Stimulated activated CD4-positive, alpha-beta T cell treated with anti-CD3 and anti-CD28 coated beads, Interleukin-1b, Interleukin-23, amount 100 ng/mL, for 1 hour (primary cell): ENCODE measurements around the gene PRPF6.

Experiments used
- DNase-seq, 2 donors: peaks; one replicate each; pipeline ENCODE4 v3.0.0-alpha.2; 2020; ENCODE audit warnings: low read depth in 2 of 2

The PRPF6 gene

DNA sequence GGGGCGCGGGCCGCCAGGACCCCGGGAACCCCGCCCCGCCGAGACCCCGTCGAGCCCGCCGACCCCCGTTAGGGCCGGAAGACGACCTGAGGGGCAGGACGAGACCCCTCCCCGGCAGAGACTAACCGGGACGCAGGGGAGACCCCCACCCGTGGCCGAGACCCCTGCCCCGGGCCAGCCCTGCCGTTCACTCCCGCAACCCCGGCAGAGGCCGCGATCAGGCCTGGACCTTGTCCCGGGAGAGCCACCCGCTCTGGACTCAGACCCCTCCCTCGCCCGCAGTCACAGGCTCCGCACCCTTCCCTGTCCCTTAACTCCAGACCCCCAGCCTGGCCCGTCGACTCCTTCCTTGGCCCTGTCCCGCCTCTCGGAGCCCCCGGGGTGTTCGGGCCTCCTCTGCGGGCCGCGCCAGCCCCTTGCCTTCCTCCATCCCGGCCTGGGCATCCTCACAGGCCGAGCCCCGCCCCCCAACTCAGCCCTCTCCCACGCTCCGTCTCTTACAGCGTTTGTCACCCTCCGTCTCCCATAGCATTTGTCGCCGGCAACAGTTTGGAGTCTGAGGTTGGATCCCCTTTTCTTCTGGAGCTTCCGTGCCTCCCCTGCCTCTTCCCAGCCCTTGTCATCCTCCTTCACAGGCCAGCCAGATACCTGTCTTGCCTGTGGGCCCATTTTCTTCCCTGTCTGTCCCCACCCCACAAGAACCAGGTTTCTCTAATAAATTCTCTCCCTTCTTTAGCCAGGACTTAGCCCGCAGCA lies 82.6 kb downstream of the PRPF6 start:
- DNase-seq: no peak

DNA sequence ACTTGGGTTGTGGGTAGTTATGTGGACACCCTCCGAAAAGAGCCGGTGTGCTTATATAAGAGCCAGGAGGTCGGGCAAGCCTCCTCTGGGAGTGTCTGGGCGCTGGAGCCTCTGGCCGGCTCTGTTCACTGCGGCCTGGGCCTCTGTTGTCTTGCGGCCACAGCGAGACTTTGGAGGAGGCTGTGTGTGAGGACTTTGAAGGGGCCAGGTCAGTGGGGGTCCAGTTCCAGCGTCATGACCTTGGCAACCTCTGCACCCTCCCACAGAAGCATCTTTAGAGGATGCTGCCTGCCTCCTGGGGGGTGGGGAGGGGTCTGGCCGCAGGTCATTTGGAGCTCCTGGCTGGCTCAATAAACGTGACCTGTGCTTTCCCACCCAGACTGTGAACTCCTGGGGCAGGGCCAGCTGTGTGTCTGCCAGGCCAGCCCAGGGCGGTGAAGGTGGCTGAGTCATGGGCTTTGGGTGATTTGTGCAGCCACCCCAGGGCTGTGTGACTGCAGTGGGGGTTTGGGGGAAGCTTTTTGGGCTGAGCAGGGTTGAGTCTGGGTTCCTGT lies 83.3 kb downstream of the PRPF6 start:
- no peak for DNase-seq

DNA sequence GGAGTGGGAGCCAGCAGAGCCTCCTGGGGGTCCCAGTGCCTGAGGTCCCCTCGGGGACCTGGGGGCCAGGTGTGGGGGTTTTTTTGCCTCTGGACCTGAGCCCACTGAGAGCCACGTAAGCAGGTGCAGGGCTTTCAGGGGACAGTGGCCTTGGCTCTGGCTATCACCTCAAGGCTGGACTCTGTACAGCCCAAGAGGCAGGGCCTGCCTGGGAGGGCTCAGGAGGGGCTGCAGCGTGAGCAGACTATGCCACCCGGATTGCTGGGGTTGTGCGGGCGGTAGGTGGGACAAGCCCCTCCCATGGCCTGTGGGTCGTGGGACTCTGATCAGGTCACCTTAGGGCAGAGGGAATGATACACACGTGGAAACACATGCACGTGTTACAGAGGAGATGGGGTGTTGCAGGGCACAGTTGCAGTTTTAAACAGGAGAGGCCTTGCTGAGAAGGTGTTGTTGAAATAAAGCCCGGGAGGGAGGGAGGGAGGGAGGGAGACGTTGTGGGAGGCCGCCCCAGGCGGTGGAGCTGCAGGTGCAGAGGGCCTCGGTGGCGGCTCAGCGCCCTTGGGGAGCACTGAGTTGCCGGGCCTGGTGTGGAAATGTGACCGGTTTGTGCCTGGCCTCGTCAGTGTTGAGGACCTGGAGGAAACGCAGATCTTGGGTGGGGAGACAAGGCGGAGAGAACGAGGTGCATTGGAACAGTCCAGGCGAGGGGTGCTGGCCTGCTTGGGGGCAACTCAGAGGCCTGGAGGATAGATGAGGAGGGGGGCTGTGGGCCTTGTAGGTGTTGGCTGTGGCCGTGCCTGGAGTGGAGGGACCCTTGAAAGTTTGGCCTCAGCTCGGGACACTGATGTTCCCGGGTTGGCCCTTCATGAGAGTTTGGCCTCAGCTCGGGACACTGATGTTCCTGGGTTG lies 84.4 kb downstream of the PRPF6 start:
- no peak for DNase-seq

DNA sequence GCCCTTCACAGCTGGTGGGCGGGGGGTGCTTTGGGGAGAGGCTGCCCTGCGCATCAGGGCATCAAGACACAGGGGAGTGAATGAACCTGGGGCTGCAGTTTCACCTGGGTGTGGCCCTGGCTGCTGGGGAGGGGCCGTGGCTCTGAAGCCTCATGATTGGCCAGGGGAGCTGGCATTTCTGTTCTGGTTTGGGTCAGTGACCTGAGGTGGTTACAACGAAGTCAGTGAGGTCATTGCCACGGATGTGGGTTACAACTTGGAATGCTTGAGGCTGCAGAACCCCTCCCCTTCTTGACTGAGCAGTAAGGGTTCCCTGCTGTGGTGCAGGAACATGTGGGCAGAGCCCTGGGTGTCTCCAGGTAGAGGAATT lies 85.0 kb downstream of the PRPF6 start:
- DNase-seq: no peak

DNA sequence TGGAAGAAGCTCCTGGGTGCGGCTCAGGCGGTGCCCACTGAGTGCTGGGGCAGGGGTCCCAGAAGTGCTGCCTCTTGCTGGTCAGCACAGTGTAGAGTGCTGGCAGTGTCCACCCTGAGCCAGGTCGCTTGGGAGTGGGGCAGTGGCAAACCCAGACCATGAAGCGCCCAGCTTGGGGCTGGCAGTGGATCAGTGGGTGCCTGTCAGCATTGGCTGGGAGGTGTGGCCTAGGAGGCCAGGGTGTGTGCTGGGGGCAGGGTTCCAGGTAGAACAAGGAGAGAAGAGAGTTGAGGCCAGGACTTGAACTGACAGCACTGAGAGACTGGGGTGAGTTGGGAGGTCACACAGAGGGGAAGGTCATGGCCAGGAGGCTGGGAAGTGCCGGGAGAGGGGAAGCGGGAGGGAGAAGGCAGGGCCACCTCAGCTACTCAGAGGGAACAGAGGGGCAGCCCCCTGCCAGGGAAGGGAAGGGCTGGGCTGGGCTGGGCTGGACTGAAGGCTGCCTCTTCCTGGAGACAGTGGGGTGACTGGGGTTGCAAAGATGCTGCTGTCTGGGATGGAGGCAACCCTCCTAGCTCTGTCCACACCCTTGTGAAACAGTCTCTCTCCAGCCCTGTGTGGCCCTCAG lies 86.2 kb downstream of the PRPF6 start:
- DNase-seq: no peak

DNA sequence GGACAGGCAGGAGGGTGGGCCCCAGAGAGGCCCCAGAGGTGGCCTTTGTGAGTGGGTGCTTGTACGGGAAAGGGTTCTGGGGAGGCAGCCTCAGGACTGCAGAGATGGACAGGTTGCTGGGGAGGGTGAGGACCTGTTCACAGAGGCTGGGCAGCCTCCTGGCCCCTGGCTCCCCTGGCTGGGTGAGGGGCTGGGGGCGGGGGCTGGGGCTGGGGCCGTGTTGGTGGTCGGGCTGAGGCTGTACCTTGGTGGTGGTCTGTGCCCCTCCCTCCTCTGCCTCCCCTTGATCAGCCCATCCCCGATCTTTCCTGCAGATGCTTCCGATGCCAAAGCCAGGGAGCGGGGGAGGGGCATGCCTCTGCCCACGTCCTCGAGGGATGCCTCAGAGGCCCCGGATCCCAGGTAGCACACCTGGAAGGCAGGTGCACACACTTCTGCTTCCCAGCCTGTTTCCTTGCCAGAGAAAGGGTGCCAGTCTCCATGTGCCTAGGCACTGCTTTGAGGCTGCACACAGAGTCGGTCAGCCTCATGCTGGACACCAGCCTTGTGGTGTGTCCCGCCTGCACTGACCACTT lies 86.9 kb downstream of the PRPF6 start:
- DNase-seq: no peak

DNA sequence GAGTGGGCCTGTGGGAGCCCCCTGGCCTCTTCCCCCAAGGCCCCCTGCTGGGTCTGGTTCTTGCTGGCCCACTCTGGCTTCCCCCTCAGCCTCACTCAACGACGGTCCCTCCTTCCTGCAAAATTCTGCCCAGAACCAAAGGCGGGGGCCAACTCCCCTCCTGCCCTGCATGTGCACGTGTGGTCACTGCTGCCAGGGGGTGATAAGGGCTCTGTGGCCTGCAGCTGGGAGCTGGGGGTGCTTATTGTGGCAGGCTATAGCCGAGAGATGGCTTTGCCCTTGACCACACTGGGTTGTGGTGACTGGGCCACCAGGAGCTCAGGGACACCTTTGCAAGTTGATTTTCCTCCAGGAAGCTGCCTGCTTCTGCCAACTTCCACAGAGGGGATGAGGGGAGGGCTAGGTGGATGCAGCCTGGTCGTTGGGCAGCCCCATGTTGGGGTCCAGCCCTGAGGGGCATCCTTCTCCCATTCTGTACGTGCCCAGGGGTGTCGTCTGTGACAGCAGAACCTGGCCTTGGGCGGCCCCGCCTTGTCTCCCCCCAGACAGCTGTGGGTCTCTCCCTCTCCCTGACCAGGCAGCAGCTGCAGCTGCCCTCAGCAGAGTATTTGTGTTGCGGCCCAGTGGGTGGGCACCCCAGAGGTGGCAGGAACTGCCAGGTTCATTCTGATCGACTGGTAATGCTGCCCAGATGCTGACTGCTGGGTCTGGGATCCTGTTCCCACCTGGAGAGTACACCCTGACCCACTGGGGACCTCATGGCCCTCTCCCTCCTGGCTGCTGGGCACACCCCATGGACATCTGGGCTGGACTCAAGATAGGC lies 87.7 kb downstream of the PRPF6 start:
- DNase-seq: no peak

DNA sequence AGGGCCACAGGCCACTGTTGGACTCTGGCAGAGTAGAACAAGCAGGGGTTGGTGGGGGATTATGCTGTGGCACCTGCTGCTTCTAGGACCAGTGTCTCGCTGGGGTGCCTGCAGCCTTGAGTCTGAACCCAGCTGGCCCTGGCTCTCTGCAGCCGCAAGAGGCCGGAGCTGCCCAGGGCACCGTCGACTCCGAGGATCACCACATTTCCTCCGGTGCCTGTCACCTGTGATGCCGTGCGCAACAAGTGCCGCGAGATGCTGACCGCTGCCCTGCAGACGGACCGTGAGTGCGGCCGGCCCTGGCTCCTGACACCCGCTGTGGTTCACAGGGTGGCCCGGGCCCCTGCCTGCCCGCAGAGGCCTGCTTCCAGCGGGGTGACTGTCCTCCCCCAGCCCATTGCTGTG lies 88.3 kb downstream of the PRPF6 start:
- DNase-seq: no peak

DNA sequence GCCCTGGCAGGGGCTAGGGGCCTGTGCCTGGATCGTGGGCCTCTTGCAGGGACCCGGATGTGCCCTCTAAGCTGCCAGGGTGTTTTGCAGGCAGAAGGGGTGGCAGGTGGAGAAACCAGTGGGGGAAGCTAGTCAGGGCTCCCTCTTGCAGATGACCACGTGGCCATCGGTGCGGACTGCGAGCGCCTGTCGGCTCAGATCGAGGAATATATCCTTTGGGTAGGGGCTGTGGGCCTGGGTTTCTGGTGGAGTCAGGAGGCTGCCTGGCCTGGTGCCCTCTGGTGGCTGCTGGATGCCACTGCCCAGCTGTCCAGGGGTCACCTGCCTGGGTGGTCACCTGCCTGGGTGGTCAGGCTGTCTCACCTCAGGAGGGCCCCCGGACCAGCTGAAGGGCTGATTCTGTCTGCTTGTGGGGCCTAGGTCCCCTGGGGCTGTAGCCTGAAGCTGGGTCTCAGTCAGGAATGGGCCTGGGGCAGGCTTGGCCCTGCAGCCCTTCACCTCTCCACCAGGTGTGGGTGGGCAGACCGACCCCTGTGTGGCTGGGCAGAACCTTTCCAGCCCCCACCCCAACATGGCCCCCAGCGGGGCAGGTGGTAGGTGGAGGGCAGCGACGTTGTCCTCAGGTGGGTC lies 88.8 kb downstream of the PRPF6 start:
- DNase-seq: no peak

DNA sequence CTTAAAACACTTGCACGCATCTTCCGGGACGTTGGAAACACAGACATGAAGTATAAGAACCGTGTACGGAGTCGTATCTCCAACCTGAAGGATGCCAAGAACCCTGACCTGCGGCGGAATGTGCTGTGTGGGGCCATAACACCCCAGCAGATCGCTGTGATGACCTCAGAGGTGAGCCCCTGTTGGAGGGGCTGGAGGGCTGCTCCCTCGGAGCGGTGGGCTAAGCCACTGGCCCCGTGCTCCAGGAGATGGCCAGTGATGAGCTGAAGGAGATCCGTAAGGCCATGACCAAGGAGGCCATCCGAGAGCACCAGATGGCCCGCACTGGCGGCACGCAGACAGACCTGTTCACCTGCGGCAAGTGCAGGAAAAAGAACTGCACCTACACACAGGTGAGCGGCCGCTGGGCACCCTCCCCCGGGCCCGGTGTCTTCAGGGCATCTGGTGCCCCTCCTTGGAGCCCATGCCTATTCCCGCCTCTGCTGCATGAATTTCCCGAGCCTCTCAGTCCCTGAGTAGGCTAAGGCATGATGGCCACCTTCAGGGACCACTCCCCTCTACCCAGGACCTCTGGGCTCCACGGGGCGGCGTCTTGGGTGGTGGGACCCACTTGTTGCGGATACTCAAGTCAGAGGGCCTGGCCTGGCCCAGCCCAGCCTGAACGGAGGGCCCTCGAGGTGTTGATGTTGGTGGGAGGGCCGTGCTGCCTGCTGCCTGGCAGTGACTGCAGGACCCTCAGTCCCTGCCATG lies 89.5 kb downstream of the PRPF6 start:
- no peak for DNase-seq

DNA sequence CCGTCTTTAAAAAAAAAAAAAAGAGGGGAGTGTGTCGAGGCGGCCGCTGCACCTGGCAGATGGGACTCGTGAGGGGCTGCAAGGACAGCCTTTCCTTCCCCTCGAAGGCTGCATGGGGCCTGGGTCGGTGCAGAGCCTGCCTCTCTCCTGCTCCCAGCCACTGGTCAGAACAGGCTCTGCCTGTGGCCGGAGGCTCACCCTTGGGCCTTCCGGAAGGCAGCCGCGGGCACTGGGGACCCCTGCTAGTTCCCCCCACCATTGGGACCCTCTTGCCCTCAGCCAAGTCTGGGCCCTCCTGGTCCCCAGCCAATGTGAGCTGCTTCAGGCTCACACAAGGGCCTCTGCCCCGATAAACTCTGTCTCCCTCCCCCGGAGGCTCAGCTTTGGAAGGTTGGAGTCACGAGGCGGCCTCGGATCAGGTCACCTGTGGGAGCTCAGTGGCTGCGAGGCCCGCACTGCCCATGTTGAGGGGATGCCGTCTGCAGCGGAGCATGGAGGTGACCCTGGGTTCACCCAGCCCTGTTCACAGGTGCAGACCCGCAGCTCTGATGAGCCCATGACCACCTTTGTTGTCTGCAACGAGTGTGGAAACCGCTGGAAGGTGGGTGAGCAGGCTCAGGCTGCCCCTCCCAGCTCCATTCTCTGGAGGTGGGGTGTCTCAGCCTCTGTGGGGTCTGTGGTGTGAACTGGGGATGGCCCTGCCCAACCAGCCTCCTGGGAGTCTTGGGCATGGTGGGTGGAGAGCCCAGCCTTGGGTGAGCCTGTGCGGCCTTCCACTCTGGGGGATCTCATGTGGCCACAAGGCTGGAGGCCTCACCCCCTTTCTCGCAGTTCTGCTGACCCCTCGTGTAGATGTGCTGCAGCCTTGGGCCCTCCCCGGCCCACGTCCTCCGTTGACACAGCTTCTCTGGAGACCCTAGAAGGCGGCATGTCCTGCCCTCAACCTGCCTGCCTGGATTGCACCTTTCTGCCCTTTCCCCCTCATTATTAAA lies 90.7 kb downstream of the PRPF6 start:
- DNase-seq: no peak

DNA sequence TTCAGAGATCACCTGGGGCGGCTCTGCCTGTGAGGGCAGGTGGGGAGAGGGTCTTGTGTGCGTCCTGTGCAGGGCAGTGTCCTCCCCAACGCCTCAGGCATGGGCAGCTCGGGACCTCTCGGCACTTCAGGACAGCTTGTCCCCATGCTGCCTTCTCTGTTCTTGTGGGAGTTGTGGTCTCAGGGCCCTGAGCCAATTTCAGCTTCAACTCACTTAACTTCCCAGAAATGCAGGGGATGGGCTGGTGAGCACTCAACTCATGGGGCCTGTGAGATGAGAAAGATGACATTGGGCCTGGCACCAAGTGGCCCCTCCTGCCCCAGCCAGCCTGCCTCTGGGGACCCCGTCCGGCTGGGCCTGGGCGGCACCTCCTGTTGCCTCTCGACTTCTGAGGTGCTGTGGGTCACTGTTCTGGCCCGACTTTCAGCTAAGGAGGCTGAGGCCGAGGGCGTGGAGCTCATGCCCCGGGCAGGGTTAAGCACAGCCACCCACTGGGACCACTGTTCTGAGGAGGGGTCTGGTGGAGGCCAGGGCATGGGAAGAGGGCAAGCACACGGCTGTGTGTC lies 91.6 kb downstream of the PRPF6 start:
- no peak for DNase-seq

DNA sequence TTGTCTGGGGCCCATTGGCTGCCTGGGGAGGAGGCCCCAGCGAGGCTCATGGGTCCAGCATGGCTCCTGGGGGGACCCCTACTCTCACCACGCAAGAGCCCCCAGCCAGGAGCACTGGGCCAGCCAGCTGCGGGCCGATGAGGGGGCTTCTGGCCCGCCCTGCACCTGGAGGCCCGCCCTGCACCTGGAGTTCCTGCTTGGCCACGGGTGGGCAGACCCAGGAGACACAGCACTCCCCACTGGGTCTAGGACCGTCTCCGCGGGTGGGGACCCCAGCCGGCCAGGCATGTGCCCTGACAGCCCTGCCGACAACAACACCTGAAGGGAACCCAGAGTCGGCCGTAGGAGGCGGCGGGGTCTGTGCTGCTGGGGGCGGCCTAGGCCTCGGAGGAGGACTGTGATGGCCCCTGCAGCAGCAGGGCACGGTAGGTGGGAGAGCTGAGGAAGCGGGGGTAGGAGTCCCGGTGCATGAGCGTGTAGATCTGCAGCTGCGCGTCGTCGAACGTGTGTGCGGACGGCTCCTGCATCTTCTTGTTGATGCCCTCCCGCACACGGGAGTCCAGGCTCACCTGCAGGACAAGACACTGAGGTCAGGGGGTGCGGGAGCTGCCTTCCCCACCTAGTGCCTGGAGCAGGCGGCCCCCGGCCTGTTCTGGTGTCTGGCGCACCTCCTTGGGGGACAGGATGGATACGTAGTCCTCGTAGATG lies 92.7 kb downstream of the PRPF6 start:
- DNase-seq: no peak

DNA sequence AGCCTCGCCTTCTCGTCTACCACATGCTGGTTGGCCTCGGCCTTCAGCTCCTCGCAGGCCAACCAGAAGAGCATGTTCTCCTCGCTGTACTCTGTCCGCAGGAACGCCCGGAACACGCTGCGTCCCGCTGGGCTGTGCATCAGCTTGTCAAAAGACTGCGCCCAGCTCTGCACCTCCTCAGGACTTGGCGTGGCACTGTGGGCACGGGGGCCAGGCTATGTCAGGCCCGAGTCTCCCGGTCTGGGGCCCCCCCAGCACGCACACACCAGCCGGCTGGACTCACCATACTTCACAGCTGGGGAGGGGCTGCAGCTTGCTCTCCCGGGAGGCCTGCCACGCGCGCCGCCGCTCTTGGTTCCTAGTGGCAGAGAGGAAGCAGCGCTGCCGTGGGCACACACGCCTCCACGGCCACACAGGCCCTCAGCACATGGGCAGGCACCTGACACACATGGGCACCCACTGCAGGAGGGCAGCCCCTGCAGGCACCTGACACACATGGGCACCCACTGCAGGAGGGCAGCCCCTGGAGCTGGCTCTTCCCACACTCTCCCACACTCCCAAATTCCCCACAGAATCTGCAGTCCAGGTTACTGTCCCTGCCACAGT lies 93.4 kb downstream of the PRPF6 start:
- no peak for DNase-seq

DNA sequence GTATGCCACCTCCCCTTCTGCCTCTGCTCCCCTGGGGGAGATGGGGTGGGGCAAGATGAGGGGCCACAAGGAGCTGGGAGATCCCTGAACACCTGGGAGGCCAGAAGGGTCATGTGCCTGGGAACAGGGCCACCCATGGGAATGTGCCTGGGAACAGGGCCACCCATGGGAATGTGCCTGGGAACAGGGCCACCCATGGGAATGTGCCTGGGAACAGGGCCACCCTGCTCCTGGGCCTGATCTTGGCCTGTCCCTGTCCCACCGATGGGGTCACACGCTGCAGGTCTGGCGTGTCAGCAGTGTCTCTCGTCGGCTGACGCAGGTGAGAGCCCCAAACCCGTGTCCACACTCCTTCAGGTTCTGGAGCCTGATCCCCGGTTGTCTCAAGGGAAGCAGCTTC lies 94.0 kb downstream of the PRPF6 start:
- DNase-seq: no peak

DNA sequence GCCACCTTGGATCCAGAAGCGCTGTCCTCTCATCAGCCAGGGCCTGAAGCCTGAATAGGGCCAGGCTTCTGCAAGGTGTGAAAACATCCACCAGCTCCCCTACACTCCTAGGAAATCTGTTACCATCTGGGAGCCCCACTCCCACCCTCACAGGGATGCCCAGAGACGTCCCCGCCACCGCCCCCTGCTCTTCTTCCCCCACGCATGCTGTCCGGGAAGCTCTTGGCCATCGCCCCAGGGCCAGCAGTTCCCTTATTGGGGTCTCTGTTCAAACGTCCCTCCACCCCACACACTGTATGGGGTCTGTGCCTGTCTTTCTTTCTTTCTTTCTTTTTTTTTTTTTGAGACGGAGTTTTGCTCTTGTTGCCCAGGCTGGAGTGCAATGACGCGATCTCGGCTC lies 94.6 kb downstream of the PRPF6 start:
- DNase-seq: no peak
